AG09319 (cell line): ENCODE results near the gene LCE1A.

ENCODE experiments used
- DNase-seq: peaks from one replicate; pipeline ENCODE4 v3.0.0-alpha.2; 2010; ENCODE audit warnings: low read depth; ENCODE audit errors: extremely low read depth
- TF ChIP-seq, protein P1 (sequence below): IDR thresholded peaks from 2 replicates; pipeline ENCODE4 v1.5.1; 2011; ENCODE audit warnings: low read depth, mild to moderate bottlenecking, inconsistent platforms, low read length, moderate library complexity

The LCE1A gene

DNA sequence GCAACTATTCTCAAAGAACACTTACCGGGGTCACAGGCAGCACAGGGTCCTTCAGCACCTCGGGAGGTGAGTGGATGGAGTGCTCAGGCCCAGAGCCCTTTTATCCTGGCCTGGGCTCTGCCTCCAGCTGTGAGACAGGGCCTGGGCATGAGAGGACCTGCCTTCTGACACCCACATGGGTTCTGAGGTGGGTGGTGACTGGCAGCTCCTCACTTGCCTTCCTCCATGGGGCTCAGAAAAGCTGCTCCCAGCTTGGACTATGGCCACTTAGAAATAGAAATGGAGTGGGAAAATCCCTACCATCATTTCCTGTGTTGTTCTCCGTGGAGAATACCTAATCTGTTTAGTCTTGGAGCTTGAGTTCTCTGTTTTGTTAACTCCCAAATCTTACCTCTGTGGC is 20.7 kb upstream of the LCE1A start, which contains the start of gene LCE1C:
Gene LCE1C, minus strand, starts transcription at position 76 of the 400 bp plus-strand sequence. CDS start 1,173 bp downstream, outside the sequence.
- no peak for DNase-seq
- TF ChIP-seq, protein P1, sequence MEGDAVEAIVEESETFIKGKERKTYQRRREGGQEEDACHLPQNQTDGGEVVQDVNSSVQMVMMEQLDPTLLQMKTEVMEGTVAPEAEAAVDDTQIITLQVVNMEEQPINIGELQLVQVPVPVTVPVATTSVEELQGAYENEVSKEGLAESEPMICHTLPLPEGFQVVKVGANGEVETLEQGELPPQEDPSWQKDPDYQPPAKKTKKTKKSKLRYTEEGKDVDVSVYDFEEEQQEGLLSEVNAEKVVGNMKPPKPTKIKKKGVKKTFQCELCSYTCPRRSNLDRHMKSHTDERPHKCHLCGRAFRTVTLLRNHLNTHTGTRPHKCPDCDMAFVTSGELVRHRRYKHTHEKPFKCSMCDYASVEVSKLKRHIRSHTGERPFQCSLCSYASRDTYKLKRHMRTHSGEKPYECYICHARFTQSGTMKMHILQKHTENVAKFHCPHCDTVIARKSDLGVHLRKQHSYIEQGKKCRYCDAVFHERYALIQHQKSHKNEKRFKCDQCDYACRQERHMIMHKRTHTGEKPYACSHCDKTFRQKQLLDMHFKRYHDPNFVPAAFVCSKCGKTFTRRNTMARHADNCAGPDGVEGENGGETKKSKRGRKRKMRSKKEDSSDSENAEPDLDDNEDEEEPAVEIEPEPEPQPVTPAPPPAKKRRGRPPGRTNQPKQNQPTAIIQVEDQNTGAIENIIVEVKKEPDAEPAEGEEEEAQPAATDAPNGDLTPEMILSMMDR: no peak

DNA sequence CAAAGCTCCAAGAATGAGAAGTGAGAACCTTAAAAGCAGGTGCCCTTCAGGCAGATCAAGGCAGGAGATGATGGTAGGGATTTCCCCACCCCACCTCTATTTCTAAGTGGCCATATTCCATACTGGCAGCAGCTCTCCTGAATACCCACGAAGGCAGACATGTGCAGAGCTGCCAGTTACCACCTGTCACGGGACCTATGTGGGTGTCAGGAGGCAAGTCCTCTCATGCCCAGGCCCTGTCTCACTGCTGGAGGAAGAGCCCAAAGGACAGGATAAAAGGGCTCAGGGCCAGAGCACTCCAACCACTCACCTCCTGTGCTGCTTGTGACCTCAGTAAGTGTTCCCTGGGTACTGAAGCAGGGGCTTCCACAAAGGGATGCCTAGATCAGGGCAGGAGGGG is 16.2 kb upstream of the LCE1A start:
- TF ChIP-seq, protein P1: no peak
- no peak for DNase-seq

DNA sequence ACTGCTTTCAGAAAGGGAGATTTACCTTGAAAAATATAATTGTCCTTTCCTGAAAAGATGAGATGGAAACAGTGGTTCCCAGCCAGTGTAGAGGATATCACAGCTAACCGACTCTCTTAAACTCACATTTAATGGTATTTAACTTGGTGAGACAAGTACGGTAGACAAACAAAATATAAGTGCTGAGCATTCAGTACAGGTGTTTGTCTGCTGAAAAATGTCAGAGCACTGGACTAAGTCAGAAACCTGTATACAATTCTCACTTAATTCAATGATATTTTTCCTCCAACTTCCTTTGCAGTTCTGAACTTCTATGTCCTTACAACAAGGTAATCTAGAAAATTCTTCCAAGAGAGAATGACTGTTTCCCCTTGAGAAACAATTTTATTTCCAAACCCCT is 15.6 kb upstream of the LCE1A start, which contains the start of gene LCE1B:
Gene LCE1B, plus strand, starts transcription at position 301 of the 400 bp plus-strand sequence. CDS start 476 bp downstream, outside the sequence.
- TF ChIP-seq, protein P1: no peak
- DNase-seq: no peak

DNA sequence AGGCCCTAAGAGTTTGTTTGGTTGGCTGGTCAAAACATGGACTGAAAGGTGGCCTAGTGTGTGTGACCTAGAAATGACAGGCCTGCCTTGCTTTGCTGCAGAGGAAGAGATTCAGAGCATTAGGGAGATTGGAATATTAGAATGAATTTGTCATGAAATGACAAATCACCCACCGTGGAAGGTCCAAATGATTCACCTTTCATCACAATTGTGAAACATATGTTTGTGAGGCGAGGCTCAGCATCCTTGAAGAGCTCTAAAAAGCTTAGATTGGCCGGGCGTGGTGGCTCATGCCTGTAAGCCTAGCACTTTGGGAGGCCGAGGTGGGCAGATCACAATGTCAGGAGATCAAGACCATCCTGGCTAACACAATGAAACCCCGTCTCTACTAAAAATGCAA is 10.0 kb upstream of the LCE1A start:
- no peak for DNase-seq
- TF ChIP-seq, protein P1: no peak

DNA sequence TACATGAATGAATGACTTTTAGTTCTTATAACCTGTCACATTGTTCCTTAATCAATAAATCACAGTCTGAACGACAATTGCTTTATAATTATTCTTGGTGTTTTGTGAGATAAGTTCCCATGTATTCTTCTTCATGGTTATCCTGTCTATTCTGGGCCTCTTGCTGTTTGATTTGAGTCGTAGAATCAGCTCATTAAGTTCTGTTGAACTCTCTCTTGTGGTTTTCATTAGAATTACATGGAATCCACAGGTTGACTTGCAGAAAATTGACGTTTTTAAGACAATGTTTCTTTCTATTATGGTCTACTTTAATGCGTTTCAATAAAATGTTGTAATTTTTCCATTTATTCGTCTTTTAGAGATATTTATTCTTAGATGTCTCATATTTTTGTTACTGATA is 4.0 kb upstream of the LCE1A start:
- DNase-seq: no peak
- TF ChIP-seq, protein P1: no peak

DNA sequence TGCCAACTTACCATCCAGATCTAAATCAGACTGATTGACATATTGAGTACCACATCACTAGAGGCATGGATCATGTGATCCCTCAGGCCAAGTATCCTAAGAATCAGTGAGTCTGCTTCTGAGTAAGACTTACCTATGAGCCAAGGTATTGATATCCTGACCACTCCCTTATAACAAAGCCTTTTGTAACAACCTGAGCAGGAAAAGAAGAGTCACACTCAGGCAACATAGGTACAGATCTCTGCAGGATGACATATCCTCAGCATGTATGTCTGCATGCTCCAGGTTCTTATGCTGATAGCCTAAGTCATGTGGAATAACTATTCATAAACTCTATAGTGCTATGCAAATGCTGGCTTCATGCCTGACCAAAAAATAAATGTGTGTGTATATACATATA is 2.3 kb upstream of the LCE1A start:
- DNase-seq: no peak
- TF ChIP-seq, protein P1: no peak

DNA sequence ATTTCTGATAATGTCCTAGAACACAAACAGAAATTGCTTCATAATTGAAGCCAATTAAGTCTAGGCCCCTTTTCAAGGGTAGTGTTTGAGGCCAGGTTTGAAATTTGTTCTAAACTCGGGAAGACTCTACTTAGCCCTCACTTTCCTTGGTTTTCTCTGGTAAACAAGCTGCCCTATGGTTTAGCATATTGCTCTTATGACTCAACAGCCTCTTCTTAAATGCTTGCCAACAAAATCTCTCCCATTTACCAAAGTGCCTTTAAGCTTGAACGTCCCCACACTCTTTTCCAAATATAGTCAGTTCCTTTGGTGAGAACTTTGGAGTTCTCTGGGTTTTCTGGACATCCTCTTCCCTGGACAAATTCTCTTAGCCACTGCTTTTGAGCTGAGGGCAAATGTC is 9.6 kb downstream of the LCE1A start:
- no peak for DNase-seq

More for the DNA sequence above, 9.6 kb downstream of the LCE1A start:
- TF ChIP-seq, protein P1: no peak
